Right forelimb (tissue), 1 donor: Measurements from ENCODE around the gene HAGH.
A peak's percentile ranks its signal among the peaks of the same experiment; 100 is the strongest.
"Not testable (repeated sequence)": the region's sequence is repeated elsewhere in the genome, so short reads cannot be mapped to it uniquely, and the experiment has no call there.

Experiments
- DNase-seq: peaks from one replicate; pipeline ENCODE4 v3.0.0-alpha.2; 2018

The HAGH gene

DNA sequence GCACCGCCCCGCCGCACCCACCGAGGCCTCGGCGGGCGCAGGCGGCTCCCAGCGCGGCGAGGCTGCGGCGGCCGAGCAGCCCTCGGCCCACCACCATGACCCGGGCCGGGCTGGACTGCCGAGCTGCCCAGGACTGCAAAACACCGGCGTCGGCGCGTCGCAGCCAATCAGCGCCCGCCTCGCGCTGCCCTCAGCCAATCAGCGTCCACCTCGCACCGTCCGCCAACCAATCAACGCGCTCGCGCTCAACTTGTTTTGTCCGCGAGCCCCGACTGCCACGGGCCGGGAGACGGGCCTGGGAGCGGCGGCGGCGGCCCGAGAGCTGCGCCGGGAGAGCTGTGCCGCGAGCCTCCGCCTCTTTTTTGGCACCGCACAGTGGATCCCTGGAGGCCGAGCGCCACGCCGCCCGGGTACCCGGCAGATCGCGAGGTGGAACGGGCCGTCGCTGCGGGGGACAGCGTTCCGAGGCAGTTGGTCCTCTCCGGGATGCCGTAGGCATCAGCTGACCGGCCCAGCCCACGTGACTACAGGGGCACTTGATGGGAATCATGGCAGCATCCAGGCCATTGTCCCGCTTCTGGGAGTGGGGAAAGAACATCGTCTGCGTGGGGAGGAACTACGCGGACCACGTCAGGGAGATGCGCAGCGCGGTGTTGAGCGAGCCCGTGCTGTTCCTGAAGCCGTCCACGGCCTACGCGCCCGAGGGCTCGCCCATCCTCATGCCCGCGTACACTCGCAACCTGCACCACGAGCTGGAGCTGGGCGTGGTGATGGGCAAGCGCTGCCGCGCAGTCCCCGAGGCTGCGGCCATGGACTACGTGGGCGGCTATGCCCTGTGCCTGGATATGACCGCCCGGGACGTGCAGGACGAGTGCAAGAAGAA, at the start of gene HAGH, which contains the start of gene FAHD1:
Gene HAGH, minus strand, starts transcription at position 135 of the 883 bp plus-strand sequence. Its CDS starts 38 bp downstream, at position 97.
Gene FAHD1, plus strand, starts transcription at position 516 of the 883 bp plus-strand sequence. Its CDS starts 33 bp downstream, at position 549.
- peak; percentile 98 for DNase-seq

DNA sequence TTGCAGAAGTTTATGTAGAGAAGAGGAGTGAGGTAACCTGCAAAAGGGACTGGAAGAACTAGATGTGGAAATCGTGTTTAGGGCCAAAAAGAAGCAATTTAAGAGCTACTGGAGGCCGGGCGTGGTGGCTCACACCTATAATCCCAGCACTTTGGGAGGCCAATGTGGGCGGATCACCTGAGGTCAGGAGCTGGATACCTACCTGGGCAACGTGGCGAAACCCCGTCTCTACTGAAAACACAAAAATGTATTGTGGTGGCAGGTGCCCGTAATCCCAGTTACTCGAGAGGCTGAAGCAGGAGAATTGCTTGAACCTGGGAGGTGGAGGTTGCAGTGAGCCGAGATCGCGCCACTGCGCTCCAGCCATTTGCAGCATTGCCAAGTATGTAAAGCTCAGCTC, 49.4 kb upstream of the HAGH start:
- DNase-seq = not testable (repeated sequence)

DNA sequence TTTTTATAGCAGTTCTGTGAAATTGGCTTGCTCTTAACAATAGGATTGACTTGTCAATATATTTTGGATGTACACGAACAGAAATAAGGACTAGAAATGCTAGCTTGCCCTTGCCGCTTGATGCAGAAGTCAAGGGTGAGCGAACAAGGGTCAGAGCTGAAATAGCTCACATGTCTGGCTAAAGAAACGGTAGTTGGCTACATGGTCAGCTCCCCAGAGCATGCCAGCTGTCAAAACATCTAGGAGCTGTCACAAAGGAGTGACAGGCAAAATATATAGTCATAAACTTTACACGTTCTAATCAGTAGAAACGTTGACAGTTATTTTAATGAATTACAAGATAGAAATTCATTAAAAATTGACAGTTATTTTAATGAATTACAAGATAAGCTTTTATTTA, 48.2 kb upstream of the HAGH start:
- no peak for DNase-seq

DNA sequence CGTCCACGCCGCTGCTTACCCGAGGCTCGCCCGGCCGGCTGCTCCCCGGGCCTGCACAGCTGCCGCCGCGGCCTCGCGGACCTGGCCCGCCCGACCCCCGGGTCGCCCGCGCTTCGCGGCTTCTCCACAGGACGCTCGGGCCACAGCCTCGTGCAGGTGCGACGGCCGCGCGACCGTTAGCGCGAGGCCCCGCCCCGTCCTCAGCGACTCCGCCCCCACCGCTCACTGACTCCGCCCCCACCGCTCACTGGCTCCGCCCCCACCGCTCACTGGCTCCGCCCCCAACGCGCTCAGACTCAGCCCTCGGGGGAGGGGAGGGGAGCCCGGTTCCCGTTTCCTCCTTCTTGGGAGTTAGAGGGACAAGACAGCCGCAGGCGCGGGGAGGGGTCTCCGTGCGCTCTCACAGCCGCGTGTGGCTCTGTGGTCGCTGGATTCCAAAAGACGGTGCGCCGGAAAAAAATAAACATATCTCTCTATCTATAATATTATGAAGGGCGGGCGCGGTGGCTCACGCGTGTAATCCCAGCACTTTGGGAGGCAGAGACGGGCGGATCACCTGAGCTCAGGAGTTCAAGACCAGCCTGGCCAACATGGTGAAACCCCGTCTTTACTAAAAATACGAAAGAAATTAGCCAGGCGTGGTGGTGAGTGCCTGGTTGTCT, 45.5 kb upstream of the HAGH start, which contains the start of gene MEIOB:
Gene MEIOB, minus strand, starts transcription at position 191 of the 662 bp plus-strand sequence. CDS start 3,989 bp downstream, outside the sequence.
- DNase-seq = peak; percentile 56

DNA sequence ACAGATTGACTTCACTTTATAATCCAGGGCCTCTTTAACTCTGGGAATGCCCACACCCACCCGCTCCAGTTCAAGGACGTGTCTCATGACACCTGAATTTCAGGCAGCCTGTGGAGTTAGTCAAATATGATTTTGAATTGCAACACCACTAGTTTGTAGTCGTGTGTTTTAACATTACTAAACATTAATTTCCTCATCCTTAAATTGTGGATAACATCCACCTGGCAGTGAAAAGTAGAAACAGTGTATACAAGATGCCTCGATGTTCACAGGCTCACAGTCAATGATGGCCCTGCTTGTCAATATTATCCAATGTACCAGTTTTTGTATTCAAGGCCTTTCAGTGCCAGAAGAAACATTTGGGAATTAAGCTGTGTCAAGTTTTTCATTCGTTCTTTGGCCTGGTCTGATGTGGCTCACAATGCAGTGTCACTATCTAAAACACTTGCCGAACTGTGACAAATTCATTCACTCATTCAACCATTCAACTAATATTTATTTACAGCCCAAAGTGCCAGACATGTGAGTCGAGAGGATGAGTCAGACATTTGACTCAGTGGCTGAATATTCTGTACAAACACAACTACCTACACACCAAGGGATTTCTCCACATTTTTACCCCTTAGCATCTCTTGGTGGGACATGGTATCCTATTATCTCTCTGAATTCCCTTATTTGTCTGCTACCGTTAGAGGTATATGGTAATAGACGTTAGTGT, 43.9 kb upstream of the HAGH start:
- no peak for DNase-seq

DNA sequence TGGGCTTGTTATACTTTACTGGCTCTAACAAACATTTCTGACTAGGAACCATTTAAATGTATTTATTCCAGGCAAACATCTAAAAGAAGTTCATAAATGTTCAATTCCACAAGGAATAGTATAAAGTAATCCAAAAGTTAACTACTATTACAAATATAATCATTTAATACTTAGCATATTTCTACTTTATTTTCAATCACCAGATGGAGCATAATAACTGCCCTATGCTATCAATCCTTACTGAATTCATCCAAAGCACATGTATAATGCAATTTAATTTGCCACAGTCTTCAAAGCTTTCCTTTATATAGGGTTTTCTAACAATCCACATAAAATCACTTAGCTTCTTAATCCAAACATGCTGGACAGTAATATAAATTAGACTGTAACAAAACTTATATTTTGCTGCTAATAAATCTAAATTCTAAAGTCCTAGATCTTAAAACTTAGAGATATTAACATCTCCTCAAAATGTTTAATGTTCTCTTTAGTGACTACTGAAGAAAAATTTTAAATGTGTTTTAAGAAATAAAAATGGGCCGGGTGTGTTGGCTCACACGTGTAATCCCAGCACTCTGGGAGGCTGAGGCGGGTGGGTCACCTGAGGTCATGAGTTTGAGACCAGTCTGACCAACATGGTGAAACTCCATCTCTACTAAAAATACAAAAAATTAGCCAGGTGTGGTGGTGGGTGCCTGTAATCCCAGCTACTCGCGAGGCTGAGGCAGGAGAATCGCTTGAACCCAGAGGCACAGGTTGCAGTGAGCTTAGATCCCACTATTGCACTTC, 39.5 kb upstream of the HAGH start:
- DNase-seq = no peak

DNA sequence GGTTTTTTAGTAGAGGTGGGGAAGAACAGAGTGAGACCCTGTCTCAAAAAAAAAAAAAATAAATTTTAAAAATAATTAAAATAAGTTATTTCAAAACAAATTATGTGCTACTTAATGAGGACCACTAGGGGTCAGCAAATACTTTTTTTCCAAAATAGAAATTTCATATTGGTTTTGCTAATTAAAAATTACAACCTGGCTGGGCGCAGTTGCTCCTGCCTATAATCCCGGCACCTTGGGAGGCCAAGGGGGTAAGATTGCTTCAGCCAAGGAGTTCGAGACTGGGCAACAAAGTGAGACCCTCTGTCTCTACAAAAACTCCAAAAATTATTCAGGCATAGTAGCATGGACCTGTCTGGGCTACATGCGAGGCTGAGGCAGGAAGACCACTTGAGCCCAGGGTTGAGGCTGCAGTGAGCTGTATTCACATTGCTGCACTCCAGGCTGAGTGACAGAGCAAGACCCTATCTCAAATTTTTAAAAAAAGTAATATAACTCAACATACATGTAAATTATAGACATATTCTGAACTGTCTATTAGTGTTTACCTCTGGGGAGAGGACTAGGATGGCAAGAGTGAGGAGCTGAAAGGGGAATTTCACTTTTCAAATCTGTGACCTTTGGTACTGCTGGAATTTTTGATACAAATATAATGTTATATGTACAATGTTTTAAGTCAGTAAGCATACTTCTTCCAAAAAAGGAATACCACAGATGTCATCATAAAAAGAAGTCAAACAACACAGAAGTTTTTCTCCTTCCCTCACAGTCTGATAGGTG, 37.2 kb upstream of the HAGH start:
- DNase-seq = no peak

DNA sequence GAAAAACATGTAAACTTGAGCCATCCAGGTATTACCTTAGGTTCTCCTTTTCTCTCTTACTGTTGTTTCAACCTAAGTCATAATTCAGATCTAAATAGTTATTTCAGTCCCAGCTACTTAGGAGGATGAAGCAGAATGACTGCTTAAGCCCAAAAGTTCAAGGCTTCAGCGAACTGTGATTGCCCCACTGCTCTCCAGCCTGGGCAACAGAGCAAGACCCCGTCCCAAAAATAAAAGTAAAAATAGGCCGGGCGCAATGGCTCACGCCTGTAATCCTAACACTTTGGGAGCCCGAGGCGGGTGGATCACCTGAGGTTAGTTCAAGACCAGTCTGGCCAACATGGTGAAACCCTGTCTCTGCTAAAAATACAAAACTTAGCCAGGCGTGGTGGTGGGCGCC, 35.8 kb upstream of the HAGH start:
- DNase-seq = no peak

DNA sequence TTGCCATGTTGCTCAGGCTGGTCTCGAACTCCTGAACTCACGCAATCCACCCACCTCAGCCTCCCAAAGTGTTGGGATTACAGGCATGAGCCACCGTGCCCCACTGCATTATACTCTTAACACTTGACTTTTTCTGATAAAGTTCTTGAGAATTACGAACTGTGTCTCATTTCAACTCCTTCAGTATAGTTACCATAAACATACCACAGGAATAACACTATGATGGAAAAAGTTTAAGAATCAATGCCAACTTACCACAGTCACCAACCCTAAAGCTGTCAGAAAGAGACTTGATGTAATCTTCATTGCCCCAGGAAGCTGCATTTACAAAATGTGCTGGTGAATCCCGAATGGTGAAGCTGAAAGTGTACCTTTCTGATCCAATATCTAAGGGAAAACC, 35.1 kb upstream of the HAGH start:
- DNase-seq = no peak

DNA sequence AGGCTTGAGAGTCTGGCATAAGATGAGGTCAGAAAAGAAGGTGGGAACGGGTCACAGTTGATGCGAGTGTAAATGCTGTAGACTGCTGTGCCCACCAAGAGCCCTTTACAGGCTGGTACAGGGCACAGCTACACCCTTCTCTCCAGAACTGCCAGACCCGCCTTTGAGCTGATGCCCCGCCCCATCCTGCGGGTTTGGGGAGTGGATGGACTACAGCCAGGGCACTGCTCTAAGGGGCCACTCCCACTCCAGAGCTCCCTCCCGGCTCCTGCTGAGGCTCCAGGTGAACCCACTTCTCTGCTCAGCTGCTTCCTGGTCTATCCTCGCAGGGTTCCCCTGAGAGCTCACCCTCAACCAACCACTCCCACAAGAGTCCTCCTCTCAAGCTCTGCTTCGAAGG, 33.0 kb upstream of the HAGH start:
- DNase-seq = no peak

DNA sequence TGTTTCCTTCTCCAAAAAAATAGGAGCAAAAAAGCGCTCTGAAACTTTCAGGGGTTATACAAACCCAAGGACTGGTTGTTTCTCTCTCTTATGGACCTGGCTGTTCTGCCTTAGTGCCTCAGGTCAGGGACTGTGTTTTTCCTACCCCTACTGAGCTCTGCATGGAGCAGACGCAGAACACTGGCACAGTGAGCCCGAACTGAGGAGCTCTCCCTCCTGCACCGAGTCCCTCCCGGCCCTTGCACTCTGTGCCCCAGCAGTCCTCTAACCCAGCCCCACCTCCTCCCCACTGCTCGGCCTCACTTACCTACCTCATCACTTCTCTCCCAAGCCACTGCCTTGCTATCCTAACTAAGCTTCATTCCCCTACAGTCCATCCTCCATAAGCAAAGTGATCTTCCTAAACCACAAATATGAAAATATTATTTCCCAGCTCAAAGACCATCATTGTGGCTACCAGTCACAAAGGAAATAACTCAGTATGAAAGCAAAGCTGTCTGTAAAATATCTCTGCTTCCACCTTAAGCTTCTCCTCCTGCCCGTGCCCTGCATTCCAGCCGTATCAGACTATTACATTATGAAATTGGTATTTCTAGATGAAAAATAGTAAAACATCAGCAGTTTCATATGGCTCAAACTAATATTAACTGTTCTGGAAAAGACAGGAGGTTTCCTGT, 31.7 kb upstream of the HAGH start:
- no peak for DNase-seq

DNA sequence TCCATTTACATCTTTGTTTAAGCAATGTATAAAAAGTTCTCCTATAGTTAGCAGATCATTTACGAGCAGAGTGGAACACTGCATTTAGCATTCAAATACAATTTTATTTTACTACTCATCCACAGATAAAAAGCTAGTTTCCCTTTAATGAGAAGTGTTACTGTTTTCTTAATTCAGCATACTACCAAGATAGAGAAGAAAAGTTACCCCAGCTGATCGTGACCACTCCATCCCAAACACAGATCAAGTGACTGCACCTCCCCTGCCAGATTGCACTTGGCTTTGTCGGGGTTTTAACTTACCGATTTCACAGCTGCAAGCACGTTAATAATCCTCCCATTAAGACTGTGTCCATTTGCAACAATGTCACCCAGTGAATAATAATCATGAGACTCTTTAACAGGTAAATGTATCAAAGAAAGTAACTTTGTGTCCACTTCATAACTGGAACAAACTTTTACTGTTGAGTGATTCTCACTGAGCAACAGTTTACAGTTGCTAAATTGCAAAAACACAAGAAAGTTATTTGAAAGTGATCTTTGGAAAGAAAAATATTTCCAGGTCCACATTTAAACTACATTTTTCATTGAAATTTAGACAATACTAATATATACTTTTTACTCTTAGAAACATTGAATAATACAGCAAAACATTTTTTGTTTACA, 30.9 kb upstream of the HAGH start:
- no peak for DNase-seq

DNA sequence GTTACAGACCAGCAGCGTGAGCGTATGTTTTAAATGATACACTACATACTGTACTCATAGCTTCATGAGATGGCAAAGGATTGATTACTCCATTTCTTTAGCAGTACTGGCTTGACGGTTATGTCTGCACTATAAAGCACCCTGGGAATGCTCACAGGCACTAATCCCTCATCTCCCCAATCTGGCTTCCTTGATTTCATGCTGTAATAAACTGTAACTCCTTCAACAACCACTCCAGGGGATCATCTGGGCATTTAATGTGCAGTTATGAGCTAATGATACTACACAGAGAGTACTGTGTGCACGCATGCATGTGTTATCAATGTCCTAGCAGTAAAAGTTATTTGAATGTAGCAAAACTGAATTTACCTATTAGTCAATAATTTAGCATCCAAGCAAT, 25.2 kb upstream of the HAGH start:
- no peak for DNase-seq

DNA sequence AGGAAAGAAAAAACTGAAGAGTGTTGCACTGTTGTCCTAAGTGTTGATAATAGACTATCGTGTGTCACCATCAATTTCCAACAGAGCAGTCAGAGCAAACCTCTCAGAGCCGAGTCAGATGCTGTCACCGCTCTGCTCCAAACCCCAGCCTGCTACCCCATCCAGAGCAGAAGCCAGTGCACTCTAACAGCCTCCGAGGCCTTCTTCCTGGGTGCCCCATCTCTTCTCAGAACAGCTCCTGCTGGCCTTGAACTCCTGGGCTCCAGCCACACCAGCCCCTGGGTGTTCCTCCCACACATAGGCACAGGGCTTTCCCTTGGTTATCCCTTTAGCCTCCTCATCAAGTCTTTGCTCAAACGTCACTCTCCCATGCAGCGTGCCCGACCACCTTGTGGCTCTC, 24.4 kb upstream of the HAGH start:
- no peak for DNase-seq

DNA sequence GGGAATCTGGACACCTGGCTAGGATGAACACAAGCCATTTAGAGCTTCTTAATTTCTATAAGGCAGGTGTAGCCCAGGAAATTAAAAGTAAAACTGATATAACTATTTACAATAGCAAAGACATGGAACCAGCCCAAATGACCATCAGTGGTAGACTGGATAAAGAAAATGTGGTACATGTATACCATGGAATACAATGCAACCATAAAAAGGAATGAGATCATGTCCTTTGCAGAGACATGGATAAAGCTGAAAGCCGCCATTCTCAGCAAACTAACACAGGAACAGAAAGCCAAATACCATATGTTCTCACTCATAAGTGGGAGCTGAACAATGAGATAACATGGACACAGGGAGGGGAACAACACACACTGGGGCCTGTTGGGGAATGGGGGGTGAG, 19.8 kb upstream of the HAGH start:
- DNase-seq = no peak

DNA sequence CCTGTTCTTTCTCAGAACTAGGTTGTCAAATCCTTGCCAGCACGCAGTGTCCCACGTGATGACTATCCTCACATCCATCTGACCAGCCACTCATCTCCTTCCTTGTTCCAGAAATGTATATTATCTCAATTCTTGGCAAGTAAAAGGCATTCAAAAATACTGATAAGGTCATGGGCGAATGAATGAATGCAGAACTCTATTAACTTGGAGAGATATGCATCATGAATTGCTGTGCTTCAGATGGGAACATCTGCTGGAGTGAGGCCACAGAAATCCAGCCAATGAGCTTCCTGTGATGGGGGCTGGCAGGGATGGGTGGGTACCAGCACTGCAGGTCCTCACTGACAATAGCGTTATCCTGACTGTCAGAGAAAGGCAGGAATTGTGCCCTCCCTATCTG, 19.4 kb upstream of the HAGH start:
- no peak for DNase-seq

DNA sequence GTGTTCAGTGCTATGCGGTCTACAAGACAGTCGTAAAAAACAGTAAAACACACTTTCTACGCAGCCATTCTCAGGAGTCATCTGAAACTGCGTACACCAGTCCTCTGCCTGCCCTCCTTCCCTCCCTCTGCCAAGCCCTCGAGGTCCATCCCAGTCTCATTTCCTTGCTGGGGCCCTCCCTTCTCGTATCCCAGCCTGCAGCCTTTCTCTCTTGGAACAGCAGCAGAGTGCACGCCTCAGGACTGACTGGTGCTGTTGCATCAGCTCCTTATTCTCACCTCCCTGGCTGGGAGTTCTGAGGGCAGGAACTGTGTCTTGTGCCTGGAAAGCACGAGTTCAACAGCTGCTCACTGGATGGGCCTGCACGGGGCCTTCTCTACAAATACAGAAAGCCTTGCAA, 12.9 kb upstream of the HAGH start:
- no peak for DNase-seq

DNA sequence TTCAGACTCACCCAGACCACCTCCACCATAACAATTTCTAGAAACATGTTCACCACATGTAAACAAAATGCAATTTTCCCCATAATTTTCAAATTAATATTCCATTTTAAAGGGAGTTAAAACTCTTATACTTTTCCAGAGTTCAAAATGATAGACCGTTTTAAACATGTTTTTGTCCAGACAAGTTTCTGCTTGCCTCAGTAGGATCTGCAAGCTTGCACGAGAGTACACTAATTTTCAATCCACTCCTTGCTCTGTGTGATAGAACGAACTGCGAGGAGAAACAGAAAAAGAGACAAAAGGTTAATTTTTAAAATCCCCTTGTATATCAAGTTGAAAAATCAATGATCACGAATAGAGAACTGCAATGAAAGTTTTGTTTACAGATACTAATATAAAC, 7.5 kb upstream of the HAGH start:
- no peak for DNase-seq

DNA sequence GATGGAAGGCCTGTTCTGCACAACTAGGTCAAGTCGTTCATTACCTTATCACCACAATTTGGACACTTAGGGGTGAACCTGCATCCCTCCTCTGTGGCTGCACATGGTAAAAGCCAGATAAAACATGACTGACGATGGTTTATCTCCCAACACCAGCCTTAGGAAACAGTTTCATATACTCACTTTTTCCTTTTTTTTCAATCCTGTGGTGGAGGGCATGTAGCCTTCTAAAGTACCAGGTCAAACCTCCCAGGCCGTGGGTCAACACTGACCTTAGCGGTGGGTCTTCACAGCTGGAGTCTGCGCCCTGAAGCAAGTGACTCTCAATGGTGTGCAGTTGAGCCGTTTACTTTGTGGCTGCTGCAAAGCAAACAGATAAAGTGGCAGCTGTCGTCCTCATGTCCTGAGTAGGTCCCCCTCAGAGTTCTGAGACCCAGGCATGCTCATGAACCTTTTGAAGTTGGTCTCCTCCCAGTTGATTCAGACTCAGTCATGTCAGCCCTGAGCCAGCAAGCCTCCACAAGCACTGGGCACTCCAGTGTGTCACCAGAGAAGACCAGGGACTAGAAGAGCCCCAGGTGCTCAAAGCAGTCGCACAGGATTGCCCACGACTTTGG, 6.3 kb upstream of the HAGH start:
- no peak for DNase-seq
